Glomerular endothelial cell (primary cell): ENCODE data around the gene ENTR1. TPM values are rescaled to one million over a fixed set of nuclear protein-coding genes. Genes with fewer than 3 reads are reported as not detected.

ENCODE experiments used
- DNase-seq: peaks from one replicate; pipeline ENCODE4 v3.0.0-alpha.2; 2011; ENCODE audit warnings: low read depth, low spot score; ENCODE audit errors: extremely low read depth
- total RNA-seq: library from RNA; depleted of rRNA; stranded (reverse); fragments of >200 nt; gene quantifications from 2 replicates; pipeline ENCODE4 v1.2.3, GENCODE V29; 2015

Gene ENTR1
- total RNA-seq, 1 donor from 2014 or later = 53.0 TPM

DNA sequence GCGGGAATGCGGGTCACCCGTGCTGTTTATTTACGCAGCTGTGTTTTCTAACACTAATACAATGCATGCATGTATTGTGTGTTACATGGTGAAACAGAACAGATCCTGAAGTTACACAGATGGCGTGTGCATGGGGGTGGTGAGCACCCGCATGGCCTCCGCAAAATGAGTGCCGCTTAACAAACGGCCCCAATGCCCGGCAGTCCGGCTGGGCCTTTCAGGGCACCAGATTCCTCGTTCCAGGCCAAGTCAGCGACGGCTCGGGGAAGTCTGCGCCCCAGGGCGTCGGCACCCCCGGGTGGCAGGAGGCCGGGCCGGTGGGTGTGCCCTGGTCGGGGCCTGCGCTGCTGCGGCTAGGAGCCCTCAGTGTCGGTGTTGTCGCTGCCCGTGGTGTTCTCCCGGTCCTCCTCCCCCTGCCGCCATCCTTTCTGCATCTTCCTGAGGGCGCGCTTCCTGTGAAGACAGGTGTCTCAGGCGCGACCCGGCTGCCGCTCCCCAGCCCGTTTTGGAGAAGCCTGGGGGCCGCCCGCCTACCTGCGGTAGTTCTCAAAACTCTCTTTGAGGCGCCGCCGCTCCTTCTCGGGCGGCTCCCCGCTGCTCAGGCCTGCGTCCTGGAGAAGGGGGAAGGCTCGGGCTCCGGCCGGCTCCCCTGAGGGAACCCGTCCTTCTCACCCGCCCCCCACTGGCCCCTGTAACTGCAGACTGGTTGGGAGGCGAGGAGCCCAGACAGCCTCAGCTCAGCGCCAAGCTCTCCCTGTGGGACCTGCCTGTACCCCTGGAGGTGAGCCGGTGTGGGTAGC lies 46.3 kb downstream of the ENTR1 start:
- DNase-seq = no peak

DNA sequence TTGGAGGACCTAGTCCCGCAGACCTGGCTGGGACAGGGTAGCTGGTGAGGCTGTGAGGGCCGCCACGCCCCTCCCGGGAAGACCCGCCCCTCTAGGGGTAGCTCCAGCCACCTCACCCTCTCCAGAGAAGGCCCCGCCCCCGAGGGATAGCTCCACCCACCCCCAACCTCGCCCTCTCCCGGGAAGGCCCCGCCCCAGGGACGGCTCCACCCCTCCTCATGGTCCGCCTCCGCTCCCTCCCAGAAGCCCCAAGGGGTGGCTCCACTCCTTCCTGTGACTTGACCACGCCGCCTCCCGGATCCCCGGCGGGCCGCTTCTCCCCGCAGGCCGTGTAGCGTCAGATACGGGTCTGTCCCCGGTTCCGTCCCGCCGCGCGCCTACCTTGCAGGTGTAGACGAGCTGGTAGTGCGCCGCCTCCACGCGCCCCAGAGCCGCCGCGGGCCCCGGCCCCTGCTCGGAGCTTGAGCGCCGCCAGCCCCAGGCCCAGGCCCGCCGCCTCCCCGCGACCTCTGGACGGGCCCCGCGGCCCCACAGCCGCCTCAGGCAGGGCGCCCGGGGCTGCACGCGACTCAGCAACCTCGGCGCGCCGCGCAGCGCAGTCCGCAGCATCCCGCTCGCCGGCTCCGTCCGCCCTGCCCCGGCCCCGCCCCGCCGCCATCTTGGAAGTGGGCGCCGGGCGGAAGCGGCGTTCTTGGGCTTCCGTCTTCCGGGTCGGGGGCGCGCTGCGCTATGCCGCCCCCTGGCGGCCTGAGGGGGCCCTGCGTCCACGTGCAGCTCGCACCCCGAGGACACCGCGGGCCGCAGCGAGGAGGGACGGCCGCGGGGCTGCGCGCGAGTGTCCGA lies 47.1 kb downstream of the ENTR1 start, which contains the start of gene DNLZ:
Gene DNLZ, minus strand, starts transcription at position 639 of the 843 bp plus-strand sequence. Its CDS starts 30 bp downstream, at position 609.
- peak; percentile 34 for DNase-seq

DNA sequence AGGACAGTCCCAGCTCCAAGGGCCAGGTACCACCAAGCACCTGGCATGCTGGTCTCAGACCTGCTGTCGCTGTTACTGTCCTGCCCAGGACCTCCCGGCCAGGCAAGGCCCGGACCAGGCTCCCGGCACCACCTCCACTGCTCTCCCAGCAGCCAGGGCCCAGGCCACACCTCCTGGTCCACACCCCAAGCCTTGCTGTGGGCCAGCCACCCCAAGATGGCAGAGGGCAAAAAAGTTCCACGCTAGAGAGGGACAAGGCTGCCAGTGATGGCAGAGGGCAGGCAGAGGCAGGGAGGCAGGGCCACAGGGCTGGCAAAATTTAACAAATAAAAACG lies 48.0 kb downstream of the ENTR1 start:
- no peak for DNase-seq

DNA sequence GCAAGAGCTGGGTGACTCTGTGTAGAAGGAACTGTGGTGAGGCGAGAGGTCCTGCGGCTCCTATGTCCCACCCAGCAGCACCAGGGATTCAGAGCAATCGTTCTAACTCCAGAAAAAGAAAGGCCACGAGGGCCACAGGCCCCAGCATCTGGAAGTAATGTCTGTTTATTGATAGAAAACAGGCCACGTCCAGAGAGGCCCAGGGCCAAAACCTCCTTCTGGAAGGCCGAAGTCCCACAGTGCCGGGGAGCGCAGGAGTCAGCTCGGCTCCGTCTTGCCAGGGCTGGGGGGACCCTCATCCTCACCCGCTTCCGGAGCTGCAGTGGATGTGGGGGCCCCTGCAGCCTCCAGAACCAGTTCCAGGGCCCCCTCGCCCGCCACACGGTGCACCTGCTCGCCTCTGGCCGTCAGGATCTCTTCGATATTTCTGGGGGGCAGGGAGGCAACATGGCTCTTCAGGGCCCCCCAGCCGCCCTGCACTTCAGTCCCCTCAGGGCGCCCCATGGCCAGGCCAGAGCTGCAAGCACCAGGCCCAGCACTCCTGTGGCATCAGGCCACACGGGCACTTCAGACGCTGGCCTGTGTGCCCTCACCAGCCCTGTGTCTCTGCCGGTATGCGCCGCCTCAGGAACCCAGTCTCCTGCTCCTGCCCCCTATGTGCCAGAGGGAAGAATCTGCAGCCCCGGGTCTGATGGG lies 48.5 kb downstream of the ENTR1 start:
- DNase-seq = no peak

DNA sequence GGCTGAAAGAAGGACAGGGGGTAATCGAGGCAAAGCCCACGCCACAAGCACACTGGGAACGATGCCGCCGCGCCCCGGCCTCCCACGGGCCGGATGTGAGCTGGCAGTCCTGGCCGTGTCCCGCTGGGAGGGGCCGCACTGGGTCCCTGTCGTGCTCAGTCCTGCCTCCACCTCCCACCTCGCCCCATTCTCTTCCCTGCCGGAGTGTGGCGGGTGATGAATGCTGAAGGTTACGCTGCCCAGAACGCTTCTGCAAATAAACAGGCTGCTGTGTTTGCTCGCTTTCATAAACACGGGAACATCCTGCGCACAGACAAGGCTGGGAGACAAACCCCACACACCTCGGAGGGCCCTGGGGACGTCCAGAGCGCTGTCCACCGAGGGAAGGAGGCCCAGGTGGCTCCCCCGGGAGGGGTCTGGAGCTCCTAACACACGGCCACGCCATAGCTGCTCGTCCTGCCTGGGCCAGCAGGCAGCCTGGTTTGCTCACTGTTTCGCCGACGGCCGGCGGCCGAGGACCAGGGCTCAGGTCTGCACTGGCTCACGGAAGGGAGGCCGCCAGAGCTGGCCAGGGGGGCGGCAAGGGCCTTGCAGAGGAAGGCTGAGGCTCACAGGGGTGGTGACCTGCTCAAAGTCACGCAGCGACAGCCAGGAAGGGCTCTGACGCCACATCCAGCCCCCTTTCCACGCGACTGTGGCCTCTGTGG lies 49.2 kb downstream of the ENTR1 start:
- DNase-seq = no peak

DNA sequence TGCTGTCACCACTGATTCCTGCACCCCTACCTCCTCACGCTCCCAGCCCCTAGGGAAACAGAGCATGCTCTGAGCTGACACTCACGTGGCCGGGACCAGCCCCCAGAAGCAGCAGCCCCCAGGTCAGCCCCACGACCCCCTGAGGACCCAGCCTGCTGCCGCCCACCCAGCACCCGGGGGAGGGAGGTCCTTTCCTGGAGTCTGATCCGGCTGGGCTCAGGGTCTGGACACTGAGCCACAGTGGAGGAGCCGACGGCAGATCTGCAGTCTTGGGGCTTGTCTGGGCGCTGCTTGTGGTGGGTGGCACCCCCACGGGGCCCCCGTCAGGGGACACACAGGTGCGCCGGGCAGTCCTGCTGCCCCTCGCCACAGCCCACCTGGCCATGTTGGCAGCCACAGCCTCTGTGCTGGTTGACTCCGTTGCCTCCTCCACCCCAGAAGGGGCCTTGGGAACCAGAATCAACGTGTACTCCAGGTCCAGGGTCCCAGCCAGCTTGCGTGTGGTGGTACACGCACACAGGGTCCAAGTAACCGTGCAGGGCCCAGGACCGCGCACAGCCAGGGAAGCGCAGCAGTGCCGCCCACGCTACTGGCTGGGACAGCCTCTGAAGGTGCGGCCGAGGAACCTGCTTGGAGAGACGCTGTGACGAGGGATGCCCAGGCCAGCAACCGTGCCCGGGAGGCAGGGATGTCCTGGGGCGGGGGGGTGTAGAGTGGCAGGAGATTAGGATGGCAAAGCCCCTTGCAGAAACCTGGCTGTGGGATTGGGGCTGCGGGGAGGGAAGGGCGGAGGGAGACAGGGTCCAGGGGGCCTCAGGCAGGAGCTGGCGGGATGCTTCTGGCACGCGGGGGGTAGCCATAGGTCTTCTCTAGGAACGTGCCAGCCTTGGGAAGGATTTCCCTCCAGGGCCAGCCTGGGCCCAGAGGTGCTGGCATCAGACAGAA lies 50.4 kb downstream of the ENTR1 start:
- no peak for DNase-seq

DNA sequence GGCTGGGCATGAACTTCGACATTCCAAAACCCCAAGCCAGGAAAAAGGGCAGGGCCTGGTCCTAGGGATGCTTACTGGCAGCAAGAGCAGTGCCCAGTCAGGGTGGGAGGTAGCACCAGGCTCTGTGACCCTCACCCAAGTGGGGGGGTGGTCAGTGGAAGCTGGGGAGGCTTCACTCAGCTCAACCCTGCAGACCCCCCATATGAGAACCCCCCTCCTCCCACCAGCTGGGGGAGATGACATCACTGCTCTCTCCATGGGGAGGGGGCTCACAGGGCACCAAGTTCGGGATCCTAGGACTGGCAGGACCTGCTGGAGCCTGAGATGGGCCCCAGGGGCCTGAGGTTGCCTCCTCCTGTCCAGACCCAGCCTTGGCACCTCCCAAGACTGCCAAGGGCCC lies 51.5 kb downstream of the ENTR1 start:
- DNase-seq = no peak

DNA sequence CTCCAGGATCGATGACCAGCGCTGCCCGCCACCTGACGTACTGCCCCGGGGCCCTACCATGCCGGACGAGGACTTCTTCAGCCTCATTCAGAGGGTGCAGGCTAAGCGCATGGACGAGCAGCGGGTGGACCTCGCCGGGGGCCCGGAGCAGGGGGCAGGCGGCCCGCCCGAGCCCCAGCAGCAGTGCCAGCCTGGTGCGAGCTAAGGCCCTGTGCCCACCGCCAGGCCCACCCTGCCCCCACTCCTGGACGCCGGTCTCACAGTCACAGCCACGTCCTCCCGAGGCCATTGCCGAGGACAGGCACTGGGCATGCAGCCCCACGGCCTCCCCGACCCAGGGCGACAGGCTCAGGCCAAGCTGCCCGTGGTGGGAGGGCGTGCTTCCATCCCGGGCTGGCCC lies 52.4 kb downstream of the ENTR1 start:
- DNase-seq = no peak

DNA sequence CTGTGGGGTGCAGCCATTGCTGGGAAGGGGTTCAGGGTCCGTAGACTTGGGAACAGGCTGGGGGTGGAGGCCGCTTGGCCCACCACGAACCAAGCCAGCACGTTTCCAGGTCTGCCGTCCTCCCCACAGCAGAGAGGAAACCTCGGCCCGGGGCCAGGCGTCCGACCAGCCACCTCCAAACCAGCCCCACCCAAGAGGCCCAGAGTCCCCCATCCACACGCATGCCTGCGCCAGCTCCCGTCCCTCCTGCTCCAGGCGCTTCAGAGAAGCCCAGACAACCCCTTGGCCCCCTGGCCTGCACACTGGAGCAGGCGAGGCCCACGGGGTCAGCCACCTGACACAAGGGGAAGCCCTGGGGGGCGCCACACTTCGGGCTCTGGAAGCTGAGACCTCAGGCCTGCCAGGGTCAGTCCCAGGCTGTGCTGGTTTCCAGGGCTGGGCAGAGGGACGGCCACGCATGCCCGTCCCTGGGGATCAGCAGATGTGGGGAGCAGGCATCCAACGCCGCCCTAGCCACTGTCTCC lies 53.1 kb downstream of the ENTR1 start:
- DNase-seq = no peak

DNA sequence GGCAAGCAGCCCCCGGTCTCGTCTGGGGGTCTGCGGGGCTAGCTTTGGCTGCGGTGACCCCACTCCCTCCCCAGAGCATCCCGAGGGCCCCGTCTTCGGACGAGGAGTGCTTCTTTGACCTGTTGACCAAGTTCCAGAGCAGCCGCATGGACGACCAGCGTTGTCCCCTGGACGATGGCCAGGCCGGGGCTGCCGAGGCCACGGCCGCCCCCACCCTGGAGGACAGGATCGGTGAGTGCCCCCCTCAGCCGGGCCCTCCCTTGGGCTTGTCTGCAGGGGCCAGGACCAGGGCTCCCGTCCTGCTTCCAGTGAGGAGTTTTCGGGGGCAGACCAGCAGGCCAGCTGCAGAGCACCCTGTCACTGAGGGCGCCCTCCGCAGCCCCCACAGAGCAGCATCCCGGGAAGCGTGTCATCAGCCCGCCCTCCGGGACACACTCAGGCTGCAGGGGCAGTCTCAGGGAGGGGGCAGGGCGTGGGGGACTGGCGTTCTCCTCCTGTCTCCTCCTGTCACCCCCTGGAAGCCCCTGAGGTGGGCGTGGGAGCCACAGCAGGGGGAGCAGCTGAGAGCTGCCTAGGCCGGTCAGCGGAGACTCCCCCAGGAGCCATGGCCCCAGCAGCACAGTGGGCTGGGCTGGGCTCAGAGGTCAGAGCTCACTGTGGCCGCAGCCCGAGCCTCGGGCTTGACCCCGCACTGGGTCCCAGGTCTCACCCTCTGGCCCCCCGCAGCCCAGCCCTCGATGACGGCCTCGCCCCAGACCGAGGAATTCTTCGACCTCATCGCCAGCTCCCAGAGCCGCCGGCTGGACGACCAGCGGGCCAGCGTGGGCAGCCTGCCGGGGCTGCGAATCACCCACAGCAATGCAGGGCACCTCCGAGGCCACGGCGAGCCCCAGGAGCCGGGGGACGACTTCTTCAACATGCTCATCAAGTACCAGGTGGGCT lies 54.5 kb downstream of the ENTR1 start:
- no peak for DNase-seq

DNA sequence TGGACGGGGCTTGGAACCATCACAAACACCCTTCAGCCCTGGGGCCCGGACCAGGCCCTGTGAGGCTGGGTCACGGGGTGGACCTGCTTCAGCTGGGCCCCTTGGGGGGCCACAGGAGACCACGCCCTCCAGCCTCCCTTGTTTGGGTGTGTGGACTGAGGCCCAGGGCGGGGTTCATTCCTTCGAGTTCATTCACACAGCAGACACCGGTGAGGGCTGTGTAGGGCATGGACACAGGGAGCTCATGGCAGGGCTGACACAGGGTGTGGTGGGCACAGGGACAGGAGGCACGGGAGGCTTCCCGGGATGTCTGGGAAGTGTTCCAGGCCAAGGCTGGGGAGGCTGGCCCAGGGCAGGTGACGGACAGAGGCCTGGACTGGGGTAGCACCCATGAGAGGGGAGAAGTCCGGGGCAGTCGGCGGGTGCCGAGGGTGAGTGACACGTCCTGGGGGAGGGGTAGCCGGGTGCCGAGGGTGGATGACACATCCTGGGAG lies 55.8 kb downstream of the ENTR1 start:
- DNase-seq = no peak

DNA sequence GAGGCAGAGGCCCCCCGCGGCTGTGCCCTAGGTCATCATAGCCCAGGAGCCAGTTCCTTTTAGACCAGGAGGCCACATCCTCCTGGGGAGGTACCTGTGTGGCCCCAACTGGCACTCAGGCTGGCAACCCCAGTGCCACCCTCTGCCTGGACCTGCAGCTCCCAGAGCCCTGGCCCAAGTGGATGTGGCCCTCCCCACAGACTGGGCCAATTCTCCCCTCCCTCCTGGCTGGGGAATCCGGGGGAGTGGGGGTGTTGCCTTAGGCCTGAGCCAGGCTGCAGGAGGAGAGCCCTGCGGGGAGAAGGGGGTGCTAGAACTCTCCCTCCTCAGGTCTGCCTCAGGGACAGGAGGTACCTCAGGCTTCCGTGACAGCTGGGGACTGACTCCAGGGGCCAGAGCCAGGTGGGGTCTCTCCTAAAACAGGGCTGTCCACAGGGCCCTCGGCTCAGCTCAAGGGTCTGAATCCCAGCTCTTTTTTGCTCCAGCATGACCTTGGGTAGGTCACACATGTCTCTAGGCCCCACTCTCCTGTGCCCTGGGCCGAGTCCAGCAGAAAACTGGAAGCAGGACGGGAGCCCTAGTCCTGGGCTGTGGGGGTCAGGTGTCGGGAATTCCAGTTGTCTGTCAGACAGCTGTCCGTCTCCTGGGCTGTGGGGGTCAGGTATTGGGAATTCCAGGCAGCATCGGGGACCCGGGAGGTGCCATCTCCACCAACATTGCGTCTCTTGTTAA lies 56.5 kb downstream of the ENTR1 start:
- no peak for DNase-seq

DNA sequence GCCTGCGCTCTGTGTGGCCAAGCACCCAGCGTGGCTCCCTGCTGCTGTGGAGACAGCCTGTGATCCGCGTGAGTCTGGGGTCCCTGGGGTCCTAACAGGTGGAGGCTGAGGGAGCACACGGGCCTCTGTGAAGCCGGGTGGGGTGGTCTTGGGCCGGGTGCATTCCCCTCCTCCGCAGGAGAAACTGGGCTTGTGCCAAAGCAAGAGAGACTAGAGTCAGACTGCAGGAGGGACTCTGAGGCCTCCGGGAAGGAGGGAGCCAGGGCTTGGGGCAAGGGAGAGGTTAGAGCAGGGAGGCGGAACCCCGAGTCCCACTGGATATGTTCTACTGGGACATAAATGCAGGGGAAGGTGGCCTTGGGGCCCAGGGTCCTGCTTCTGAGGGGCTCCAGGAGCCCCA lies 57.3 kb downstream of the ENTR1 start:
- DNase-seq = no peak

DNA sequence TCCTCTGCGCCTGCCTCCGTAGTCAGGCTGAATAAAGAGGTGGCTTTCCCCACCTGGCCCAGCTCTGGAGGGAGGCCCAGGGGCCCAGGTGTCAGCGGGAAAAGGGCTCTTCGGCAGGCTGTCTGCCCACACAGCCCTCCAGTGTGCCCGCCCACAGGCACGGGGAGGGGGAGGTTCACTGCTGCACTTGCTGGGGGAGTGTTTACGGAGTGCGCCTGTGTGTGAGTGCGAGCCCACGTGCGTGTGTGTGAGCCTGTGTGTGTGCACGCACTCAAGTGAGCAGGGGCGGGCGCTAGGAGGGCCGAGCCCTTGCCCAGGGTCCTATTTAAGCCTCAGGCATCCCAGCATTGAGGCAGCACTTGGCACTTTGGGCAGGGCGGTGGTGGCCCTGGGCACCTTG lies 57.7 kb downstream of the ENTR1 start:
- DNase-seq = no peak
